Sigmoid colon (tissue), 4 donors: Measurements from ENCODE around the gene PUDP.

Experiments used
- EP300 ChIP-seq, 4 donors: sonication (generic); formaldehyde crosslinking; IDR thresholded peaks; one replicate each; pipeline ENCODE4 v1.6.1; 2017; ENCODE audit warnings: antibody characterized with exemption in 4 of 4
- TF ChIP-seq, protein P1 (sequence below), 4 experiments: fragments of 450-650 bp in 3 of 4; fragments of 200-600 bp in 1 of 4; IDR thresholded peaks; one replicate each; pipeline ENCODE4 v1.5.1; 2016 to 2019; ENCODE audit warnings: antibody characterized with exemption in 4 of 4, mild to moderate bottlenecking in 3 of 4, moderate library complexity in 2 of 4

DNA sequence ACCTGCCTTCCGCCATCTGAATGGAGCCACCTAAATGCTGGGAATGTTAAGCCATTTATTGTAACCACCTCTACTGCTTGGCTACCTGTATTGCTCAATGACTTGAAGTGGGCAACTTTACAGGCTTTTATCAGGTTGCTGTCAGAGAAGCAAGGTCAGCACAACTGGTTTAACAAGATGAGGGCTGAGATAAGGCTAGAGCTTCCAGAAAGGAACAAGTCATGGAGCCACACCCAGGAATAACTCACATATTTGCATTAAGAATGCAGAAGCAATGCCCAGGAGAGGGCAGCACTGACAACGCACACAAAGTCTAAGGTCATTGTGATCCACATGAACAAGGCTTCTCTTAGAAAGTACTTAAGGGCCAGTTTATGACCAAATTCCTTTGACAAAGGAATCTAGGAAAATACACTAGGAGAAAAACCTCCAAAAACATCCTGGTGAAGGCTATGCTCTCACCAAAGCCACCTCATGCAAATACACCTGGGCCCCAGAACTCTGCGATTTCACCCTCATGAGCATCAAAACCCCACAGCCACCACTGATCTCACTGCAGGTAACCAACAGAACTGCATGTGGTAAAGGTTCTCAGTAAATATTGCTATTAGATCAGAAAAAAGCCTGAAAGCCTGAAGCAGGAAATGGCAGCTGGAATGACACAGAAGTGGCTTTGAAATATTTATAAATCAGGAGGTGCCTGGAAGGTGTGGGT is 15.5 kb downstream of the PUDP start:
- TF ChIP-seq, protein P1, sequence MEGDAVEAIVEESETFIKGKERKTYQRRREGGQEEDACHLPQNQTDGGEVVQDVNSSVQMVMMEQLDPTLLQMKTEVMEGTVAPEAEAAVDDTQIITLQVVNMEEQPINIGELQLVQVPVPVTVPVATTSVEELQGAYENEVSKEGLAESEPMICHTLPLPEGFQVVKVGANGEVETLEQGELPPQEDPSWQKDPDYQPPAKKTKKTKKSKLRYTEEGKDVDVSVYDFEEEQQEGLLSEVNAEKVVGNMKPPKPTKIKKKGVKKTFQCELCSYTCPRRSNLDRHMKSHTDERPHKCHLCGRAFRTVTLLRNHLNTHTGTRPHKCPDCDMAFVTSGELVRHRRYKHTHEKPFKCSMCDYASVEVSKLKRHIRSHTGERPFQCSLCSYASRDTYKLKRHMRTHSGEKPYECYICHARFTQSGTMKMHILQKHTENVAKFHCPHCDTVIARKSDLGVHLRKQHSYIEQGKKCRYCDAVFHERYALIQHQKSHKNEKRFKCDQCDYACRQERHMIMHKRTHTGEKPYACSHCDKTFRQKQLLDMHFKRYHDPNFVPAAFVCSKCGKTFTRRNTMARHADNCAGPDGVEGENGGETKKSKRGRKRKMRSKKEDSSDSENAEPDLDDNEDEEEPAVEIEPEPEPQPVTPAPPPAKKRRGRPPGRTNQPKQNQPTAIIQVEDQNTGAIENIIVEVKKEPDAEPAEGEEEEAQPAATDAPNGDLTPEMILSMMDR (IDR thresholded peaks at IDR 0.05): peak in 1 of 4 experiments; percentile 14
- no peak for TF ChIP-seq EP300 (IDR thresholded peaks at IDR 0.05)
